Activated CD8-positive, alpha-beta memory T cell treated with anti-CD3 and anti-CD28 coated beads, Interleukin-2, amount 10 ng/mL, durations not matched to agents 7 days and 5 days (primary cell): ENCODE results near the gene WDR76. TPM values are rescaled to one million over a fixed set of nuclear protein-coding genes. Genes with fewer than 3 reads are reported as not detected.

ENCODE experiments used
- ATAC-seq: fragments of 150-1000 bp; cut with Tn5 transposase; one replicate; pipeline ENCODE4 v1.10.0; 2021; ENCODE audit warnings: moderate library complexity
- CTCF ChIA-PET: fragments of 350-600 bp; sonication (Branson Sonifier 250); formaldehyde crosslinking; loops from one replicate; lab custom pipeline; 2021; ENCODE audit warnings: antibody characterized with exemption; lab: Charles Lee
- DNase-seq: peaks from one replicate; pipeline ENCODE4 v3.0.0-alpha.2; 2020
- H3K27ac Mint-ChIP-seq: one replicate; pipeline ENCODE4 v1.8.0; 2021; ENCODE audit warnings: mild to moderate bottlenecking, mixed read lengths
- H3K27me3 Mint-ChIP-seq: one replicate; pipeline ENCODE4 v1.8.0; 2021; ENCODE audit warnings: mixed read lengths
- H3K36me3 Mint-ChIP-seq: one replicate; pipeline ENCODE4 v1.8.0; 2021; ENCODE audit warnings: mild to moderate bottlenecking, mixed read lengths
- H3K4me1 Mint-ChIP-seq: one replicate; pipeline ENCODE4 v1.8.0; 2021; ENCODE audit warnings: mixed read lengths
- H3K4me3 Mint-ChIP-seq: one replicate; pipeline ENCODE4 v1.8.0; 2021; ENCODE audit warnings: mild to moderate bottlenecking, moderate library complexity, mixed read lengths
- H3K9me3 Mint-ChIP-seq: one replicate; pipeline ENCODE4 v1.8.0; 2022; ENCODE audit warnings: low read depth, mixed read lengths
- total RNA-seq, 2 experiments: library from RNA; stranded (reverse); gene quantifications; one replicate each; pipeline ENCODE4 v1.2.3, GENCODE V29; 2021

WDR76 gene
- total RNA-seq, 2 experiments from 2014 or later: 79.7 to 91.1 TPM

- Mint-ChIP-seq H3K9me3 (no peaks in the 10 kb centered on the region), H3K36me3 (peaks cover 46% of the 10 kb centered on the region), H3K27me3 (no peaks in the 10 kb centered on the region), H3K4me3 (no peak overlapping the region), H3K4me1 (peaks cover 2% of the 10 kb centered on the region), H3K27ac (no peak overlapping the region)
- CTCF ChIA-PET: interaction anchor here (1.3 kb wide), 1 partner anchor 11 kb away, joined by 3 read pairs; no protein-coding TSS in a partner anchor
- no peak for DNase-seq
- ATAC-seq: no peak
These were observed 45.0 kb downstream of the WDR76 start for GRCh38 chr15:43871835-43872234.

DNA sequence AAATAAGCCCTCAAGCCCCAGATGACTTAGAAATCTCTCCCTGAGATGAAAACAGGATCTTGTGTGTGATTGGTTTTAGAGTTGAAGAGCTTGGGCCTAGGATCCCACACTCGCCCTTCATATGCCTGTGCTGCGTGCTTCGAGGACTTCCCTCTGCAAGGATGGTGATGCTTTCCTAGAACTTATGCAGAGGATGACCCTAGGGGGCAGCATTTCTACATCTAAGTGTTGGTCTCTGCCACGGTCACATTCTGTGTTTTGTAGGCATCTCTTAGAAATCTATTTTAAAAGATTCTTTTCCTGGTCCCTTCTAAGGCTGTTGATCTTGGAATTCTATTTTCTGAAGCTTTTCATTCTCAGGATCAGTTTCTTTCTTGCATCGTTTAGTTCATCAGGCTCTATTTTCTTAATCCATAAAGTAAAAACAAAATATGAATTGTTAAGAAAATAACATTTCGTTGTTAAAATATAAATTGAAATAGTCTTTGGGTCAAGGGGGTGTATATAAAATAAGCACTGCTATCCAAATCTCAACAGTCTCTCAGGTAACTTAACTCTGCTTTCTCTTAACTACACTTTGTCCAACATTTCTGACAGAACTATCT, 45.7 kb downstream of the WDR76 start:
- no peak for ATAC-seq
- peaks cover under 1% of the 10 kb centered on the region for H3K4me1 Mint-ChIP-seq
- no peak for DNase-seq
- no peaks in the 10 kb centered on the region for H3K9me3 Mint-ChIP-seq
- no peak overlapping the region for H3K27ac Mint-ChIP-seq
- CTCF ChIA-PET: interaction anchor here (1.3 kb wide), 1 partner anchor 12 kb away, joined by 3 read pairs; no protein-coding TSS in a partner anchor
- H3K4me3 Mint-ChIP-seq: no peak overlapping the region
- H3K27me3 Mint-ChIP-seq: no peaks in the 10 kb centered on the region
- H3K36me3 Mint-ChIP-seq: peaks cover 42% of the 10 kb centered on the region

GRCh38 chr15:43873651-43874050, 46.8 kb downstream of the WDR76 start:
- Mint-ChIP-seq H3K9me3 (no peaks in the 10 kb centered on the region), H3K27ac (no peak overlapping the region), H3K36me3 (peaks cover 39% of the 10 kb centered on the region), H3K27me3 (no peaks in the 10 kb centered on the region), H3K4me3 (no peak overlapping the region), H3K4me1 (no peaks in the 10 kb centered on the region)
- CTCF ChIA-PET: no interaction called here
- DNase-seq: no peak
- no peak for ATAC-seq

GRCh38 chr15:43876872-43877271, 50.1 kb downstream of the WDR76 start:
- H3K4me1 Mint-ChIP-seq: no peaks in the 10 kb centered on the region
- ATAC-seq (no peak), DNase-seq (no peak)
- CTCF ChIA-PET: no interaction called here
- no peaks in the 10 kb centered on the region for H3K9me3 Mint-ChIP-seq
- no peak overlapping the region for H3K4me3 Mint-ChIP-seq
- no peaks in the 10 kb centered on the region for H3K27me3 Mint-ChIP-seq
- H3K36me3 Mint-ChIP-seq: peaks cover 41% of the 10 kb centered on the region
- H3K27ac Mint-ChIP-seq: no peak overlapping the region

- Mint-ChIP-seq H3K9me3 (no peaks in the 10 kb centered on the region), H3K36me3 (peaks cover 41% of the 10 kb centered on the region), H3K27me3 (no peaks in the 10 kb centered on the region), H3K4me1 (no peaks in the 10 kb centered on the region), H3K4me3 (no peak overlapping the region), H3K27ac (no peak overlapping the region)
- DNase-seq (no peak), ATAC-seq (no peak)
- CTCF ChIA-PET: interaction anchor here (1.3 kb wide), 1 partner anchor 7 kb away, joined by 3 read pairs; no protein-coding TSS in a partner anchor
These were observed 50.6 kb downstream of the WDR76 start for GRCh38 chr15:43877371-43877770.

GRCh38 chr15:43878446-43878845, 51.6 kb downstream of the WDR76 start:
- no peak overlapping the region for H3K4me3 Mint-ChIP-seq
- peaks cover 43% of the 10 kb centered on the region for H3K36me3 Mint-ChIP-seq
- DNase-seq: no peak
- no peak for ATAC-seq
- CTCF ChIA-PET: interaction anchor here (1.3 kb wide), 1 partner anchor 8 kb away, joined by 3 read pairs; no protein-coding TSS in a partner anchor
- H3K27ac Mint-ChIP-seq: no peak overlapping the region
- H3K27me3 Mint-ChIP-seq: no peaks in the 10 kb centered on the region
- no peaks in the 10 kb centered on the region for H3K4me1 Mint-ChIP-seq
- no peaks in the 10 kb centered on the region for H3K9me3 Mint-ChIP-seq

- no peak overlapping the region for H3K4me3 Mint-ChIP-seq
- H3K27ac Mint-ChIP-seq: no peak overlapping the region
- H3K27me3 Mint-ChIP-seq: no peaks in the 10 kb centered on the region
- peaks cover 41% of the 10 kb centered on the region for H3K36me3 Mint-ChIP-seq
- CTCF ChIA-PET: no interaction called here
- H3K4me1 Mint-ChIP-seq: no peaks in the 10 kb centered on the region
- no peak for DNase-seq
- no peaks in the 10 kb centered on the region for H3K9me3 Mint-ChIP-seq
- no peak for ATAC-seq
These were observed 52.9 kb downstream of the WDR76 start for GRCh38 chr15:43879386-43880355.

DNA sequence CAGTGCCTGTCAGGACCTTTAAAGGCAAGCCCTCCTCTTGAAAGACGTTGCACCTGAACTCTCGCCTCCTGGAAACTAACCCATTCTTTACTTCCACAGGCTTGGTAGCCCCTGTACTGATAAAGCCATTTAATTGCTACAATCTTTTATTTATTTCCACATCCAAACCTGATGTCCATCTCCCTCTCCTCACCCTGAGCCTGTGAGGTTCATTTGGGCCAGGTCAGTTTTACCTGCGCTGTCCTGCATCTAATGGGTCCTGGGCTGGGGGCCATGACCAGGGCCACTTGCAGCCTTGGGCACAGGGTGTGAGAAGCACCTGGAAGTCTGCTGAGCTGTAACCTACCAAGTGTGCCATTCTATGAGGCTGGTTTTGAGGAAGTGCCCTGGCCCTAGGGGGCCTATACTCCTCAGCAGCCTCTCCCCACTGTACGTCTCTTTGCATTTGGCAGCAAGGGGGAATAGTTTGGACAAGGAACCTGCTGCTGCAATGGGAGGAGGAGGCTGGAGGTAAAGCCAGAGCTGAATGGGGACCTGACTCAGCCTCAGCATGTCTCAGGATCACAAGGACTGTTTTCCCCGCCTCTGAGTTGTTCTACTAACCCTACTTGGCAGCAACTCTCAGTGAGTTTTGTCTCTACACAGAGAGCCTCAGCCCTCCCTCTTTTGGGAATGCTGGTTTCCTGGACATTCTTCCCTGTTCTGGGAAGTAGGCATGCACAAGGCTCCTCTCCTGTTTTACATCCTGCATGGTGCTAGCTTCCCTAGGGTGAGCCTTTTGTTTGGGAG, 53.8 kb downstream of the WDR76 start:
- CTCF ChIA-PET: interaction anchor here (1.1 to 1.8 kb wide), 2 partner anchors 22 to 340 kb away, joined by 3 to 4 read pairs; no protein-coding TSS in a partner anchor
- no peak overlapping the region for H3K4me3 Mint-ChIP-seq
- H3K27ac Mint-ChIP-seq: no peak overlapping the region
- H3K36me3 Mint-ChIP-seq: peaks cover 44% of the 10 kb centered on the region
- no peak for ATAC-seq
- H3K27me3 Mint-ChIP-seq: no peaks in the 10 kb centered on the region
- DNase-seq: no peak
- no peaks in the 10 kb centered on the region for H3K4me1 Mint-ChIP-seq
- no peaks in the 10 kb centered on the region for H3K9me3 Mint-ChIP-seq

- Mint-ChIP-seq H3K36me3 (peaks cover 40% of the 10 kb centered on the region), H3K27ac (no peak overlapping the region), H3K9me3 (no peaks in the 10 kb centered on the region), H3K4me1 (no peaks in the 10 kb centered on the region), H3K27me3 (no peaks in the 10 kb centered on the region), H3K4me3 (no peak overlapping the region)
- CTCF ChIA-PET: interaction anchor here (1.1 to 1.8 kb wide), 2 partner anchors 22 to 339 kb away, joined by 3 to 4 read pairs; no protein-coding TSS in a partner anchor
- no peak for DNase-seq
- ATAC-seq: no peak
These were observed 54.4 kb downstream of the WDR76 start for GRCh38 chr15:43881245-43881644.

DNA sequence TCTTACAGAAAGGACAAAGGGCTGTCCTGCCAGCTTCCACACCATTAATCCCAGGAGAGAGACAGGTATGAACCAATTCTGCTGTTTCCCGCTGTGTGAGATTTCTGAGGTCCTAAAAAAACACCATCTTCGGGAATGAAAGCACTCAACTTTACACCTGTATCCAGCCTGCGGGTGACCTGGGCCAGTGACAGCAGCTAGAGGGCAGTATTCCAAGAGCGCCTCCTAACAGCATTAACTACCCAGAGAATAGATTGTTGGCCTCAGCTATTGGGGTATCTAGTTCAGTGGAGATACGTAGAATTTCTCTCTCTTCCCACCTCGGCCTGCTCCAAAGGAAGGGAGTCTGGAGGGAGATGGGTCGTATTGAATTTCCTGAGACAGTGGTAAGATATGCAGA, 55.1 kb downstream of the WDR76 start:
- CTCF ChIA-PET: interaction anchor here (1.0 to 1.8 kb wide), 3 partner anchors 9 to 339 kb away, joined by 3 to 4 read pairs (median 3); no protein-coding TSS in a partner anchor
- H3K27ac Mint-ChIP-seq: no peak overlapping the region
- no peak for ATAC-seq
- no peak for DNase-seq
- no peaks in the 10 kb centered on the region for H3K27me3 Mint-ChIP-seq
- peaks cover 40% of the 10 kb centered on the region for H3K36me3 Mint-ChIP-seq
- no peaks in the 10 kb centered on the region for H3K9me3 Mint-ChIP-seq
- no peaks in the 10 kb centered on the region for H3K4me1 Mint-ChIP-seq
- H3K4me3 Mint-ChIP-seq: no peak overlapping the region

DNA sequence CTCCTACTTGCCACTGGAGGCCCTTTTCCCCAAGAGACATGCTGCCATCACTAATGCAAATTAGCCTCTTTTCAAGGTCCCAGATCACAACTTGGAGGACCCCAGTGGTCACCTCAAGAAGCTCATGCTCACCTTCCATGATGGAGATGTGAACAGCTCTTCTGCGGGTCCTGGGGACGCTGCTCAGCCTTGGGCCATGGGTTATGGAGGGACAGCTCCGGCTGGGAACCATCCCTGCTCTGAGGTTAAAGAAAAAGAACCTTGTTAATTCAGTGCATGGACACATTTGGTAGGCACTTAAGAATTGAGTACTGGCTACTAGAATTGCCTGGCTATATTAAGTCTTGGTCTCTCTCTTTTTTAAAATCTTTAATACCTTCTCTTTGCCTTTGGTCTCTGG, 56.8 kb downstream of the WDR76 start:
- Mint-ChIP-seq H3K36me3 (peaks cover 36% of the 10 kb centered on the region), H3K27ac (no peak overlapping the region), H3K27me3 (no peaks in the 10 kb centered on the region), H3K4me1 (no peaks in the 10 kb centered on the region), H3K9me3 (no peaks in the 10 kb centered on the region), H3K4me3 (no peak overlapping the region)
- ATAC-seq: no peak
- no peak for DNase-seq
- CTCF ChIA-PET: no interaction called here

GRCh38 chr15:43886558-43886957, 59.8 kb downstream of the WDR76 start:
- no peaks in the 10 kb centered on the region for H3K9me3 Mint-ChIP-seq
- DNase-seq: no peak
- H3K27ac Mint-ChIP-seq: peak overlapping the region; percentile 11
- CTCF ChIA-PET: no interaction called here
- no peak overlapping the region for H3K4me3 Mint-ChIP-seq
- no peak for ATAC-seq
- no peaks in the 10 kb centered on the region for H3K4me1 Mint-ChIP-seq
- no peaks in the 10 kb centered on the region for H3K27me3 Mint-ChIP-seq
- peaks cover 26% of the 10 kb centered on the region for H3K36me3 Mint-ChIP-seq

- Mint-ChIP-seq H3K27me3 (no peaks in the 10 kb centered on the region), H3K4me3 (no peak overlapping the region), H3K4me1 (no peaks in the 10 kb centered on the region), H3K9me3 (no peaks in the 10 kb centered on the region), H3K36me3 (peaks cover 15% of the 10 kb centered on the region), H3K27ac (no peak overlapping the region)
- CTCF ChIA-PET: no interaction called here
- no peak for ATAC-seq
- no peak for DNase-seq
These were observed 61.1 kb downstream of the WDR76 start for GRCh38 chr15:43887901-43888300.
